Tibial nerve (tissue), 4 donors: Measurements from ENCODE around the gene WDHD1.

Source experiments
- EP300 ChIP-seq, 2 donors: sonication (generic); formaldehyde crosslinking; IDR thresholded peaks; one replicate each; pipeline ENCODE4 v1.6.1; 2017; ENCODE audit warnings: antibody characterized with exemption in 2 of 2, mild to moderate bottlenecking in 1 of 2
- POLR2A ChIP-seq, 2 donors: fragments of 450-650 bp; IDR thresholded peaks; one replicate each; pipeline ENCODE4 v1.6.1; 2017; ENCODE audit warnings: antibody characterized with exemption in 2 of 2, mild to moderate bottlenecking in 2 of 2, moderate library complexity in 2 of 2
- TF ChIP-seq, protein P1 (sequence below), 5 experiments: fragments of 200-600 bp in 3 of 5; fragments of 450-650 bp in 2 of 5; sonication (generic) in 3 of 5; IDR thresholded peaks; one replicate each; pipeline ENCODE4 v1.5.1; 2016 to 2019; ENCODE audit warnings: antibody characterized with exemption in 5 of 5, mild to moderate bottlenecking in 3 of 5, moderate library complexity in 2 of 5

GRCh38 chr14:54894995-54895394, 131.9 kb downstream of the WDHD1 start:
- no peak for TF ChIP-seq EP300 (IDR thresholded peaks at IDR 0.05)
- TF ChIP-seq POLR2A (IDR thresholded peaks at IDR 0.05), result no peak
- TF ChIP-seq, protein P1, sequence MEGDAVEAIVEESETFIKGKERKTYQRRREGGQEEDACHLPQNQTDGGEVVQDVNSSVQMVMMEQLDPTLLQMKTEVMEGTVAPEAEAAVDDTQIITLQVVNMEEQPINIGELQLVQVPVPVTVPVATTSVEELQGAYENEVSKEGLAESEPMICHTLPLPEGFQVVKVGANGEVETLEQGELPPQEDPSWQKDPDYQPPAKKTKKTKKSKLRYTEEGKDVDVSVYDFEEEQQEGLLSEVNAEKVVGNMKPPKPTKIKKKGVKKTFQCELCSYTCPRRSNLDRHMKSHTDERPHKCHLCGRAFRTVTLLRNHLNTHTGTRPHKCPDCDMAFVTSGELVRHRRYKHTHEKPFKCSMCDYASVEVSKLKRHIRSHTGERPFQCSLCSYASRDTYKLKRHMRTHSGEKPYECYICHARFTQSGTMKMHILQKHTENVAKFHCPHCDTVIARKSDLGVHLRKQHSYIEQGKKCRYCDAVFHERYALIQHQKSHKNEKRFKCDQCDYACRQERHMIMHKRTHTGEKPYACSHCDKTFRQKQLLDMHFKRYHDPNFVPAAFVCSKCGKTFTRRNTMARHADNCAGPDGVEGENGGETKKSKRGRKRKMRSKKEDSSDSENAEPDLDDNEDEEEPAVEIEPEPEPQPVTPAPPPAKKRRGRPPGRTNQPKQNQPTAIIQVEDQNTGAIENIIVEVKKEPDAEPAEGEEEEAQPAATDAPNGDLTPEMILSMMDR (IDR thresholded peaks at IDR 0.05), result no peak
